ENCODE results near the gene TLCD4. TPM values are rescaled to one million over a fixed set of nuclear protein-coding genes. Genes with fewer than 3 reads are reported as not detected.

Gene TLCD4
- total and polyA plus RNA-seq, 2 of the 13 experiments (the other 11 are each of a cell fraction or from before 2014, with no cell fraction given), result 4.7 to 14.5 TPM

- TF ChIP-seq, protein P1, sequence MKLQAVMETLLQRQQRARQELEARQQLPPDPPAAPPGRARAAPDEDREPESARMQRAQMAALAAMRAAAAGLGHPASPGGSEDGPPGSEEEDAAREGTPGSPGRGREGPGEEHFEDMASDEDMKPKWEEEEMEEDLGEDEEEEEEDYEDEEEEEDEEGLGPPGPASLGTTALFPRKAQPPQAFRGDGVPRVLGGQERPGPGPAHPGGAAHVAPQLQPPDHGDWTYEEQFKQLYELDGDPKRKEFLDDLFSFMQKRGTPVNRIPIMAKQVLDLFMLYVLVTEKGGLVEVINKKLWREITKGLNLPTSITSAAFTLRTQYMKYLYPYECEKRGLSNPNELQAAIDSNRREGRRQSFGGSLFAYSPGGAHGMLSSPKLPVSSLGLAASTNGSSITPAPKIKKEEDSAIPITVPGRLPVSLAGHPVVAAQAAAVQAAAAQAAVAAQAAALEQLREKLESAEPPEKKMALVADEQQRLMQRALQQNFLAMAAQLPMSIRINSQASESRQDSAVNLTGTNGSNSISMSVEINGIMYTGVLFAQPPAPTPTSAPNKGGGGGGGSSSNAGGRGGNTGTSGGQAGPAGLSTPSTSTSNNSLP (IDR thresholded peaks at IDR 0.05; ENCODE audit: low read depth, low read length), result peak; percentile 79; the same call in 1 of the 2 replicates
- TF ChIP-seq TRIM24 (CRISPR knock-in tag; IDR thresholded peaks at IDR 0.05) (no peak), MTA3 (CRISPR knock-in tag; IDR thresholded peaks at IDR 0.05) (no peak), ETV5 (CRISPR knock-in tag; IDR thresholded peaks at IDR 0.05; ENCODE audit: borderline replicate concordance) (no peak; the same call in 1 of the 2 replicates), ZC3H13 (CRISPR knock-in tag; IDR thresholded peaks at IDR 0.05) (no peak), CBX1 (IDR thresholded peaks at IDR 0.05; ENCODE audit: low read depth) (no peak)
- TF ChIP-seq, protein P2, sequence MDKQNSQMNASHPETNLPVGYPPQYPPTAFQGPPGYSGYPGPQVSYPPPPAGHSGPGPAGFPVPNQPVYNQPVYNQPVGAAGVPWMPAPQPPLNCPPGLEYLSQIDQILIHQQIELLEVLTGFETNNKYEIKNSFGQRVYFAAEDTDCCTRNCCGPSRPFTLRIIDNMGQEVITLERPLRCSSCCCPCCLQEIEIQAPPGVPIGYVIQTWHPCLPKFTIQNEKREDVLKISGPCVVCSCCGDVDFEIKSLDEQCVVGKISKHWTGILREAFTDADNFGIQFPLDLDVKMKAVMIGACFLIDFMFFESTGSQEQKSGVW (CRISPR knock-in tag; IDR thresholded peaks at IDR 0.05; ENCODE audit: borderline replicate concordance), result no peak
Measured at GRCh38 chr1:95068956-95069709, 48.0 kb upstream of the TLCD4 start (continued).

GRCh38 chr1:95069710-95070093, 47.5 kb upstream of the TLCD4 start:
- in situ Hi-C loops (cut with HindIII; ENCODE audit: extremely low pct_ligation_motif_present, low pct_unique_long_range_greater_than_20kb), result loop anchor here (10.0 kb wide), 1 partner anchor 55 kb away; no protein-coding TSS in a partner anchor
- BruUV-seq (replicated peaks), result no TSS peak
- no peak for FAIRE-seq
- ChIA-PET POLR2A (interaction anchor here (1.0 to 1.4 kb wide), 8 partner anchors 15 to 215 kb away, joined by 3 to 13 read pairs (median 5); partner anchors contain the start of genes RWDD3 and TLCD4), CTCF (ENCODE audit: low intra/inter-chr PET ratio, low total read pairs) (no interaction called here)
- H3K9me3 ChIP-seq (ENCODE audit: low read length), result no peaks in the 10 kb centered on the region
- peaks cover 6% of the 10 kb centered on the region for H3K79me2 ChIP-seq (ENCODE audit: insufficient read depth, low read length)
- no peak overlapping the region for H2AFZ ChIP-seq (ENCODE audit: low read length)
- H3K9ac ChIP-seq (ENCODE audit: insufficient read depth, low read depth, low read length), result peak overlapping the region; percentile 50; the same call in 1 of the 2 replicates
- no peak for DNase-seq (ENCODE audit: low spot score)
- H4K20me1 ChIP-seq (ENCODE audit: insufficient read depth, low read length), result no peaks in the 10 kb centered on the region
- 68% methylated on average over 5 of the region's 5 CpGs for WGBS (ENCODE audit: low lambda C conversion rate)
- ATAC-seq, result peak; percentile 7; the same call in 2 of the 3 replicates
- H3K4me3 ChIP-seq (replicated peaks in 1 of 3; ENCODE audit: insufficient read depth in 1 of 3, low read depth in 2 of 3, low read length in 3 of 3), result no peak overlapping the region
- H3K36me3 ChIP-seq (replicated peaks in 1 of 2; ENCODE audit: control insufficient read depth in 1 of 2, insufficient read depth in 2 of 2, low read length in 2 of 2), result no peaks in the 10 kb centered on the region
- peak overlapping the region; percentile 86 for H3K27ac ChIP-seq (ENCODE audit: extremely low read length, insufficient read depth, low read length)
- H3K4me1 ChIP-seq (ENCODE audit: insufficient read depth, low read length), result peaks cover 66% of the 10 kb centered on the region
- intact Hi-C loops (cut with micrococcal nuclease; ENCODE audit: unreplicated experiment), result loop anchor here (1.0 to 2.0 kb wide), 2 partner anchors 47 to 158 kb away; partner anchors contain the start of gene TLCD4
- no peaks in the 10 kb centered on the region for H3K27me3 ChIP-seq (ENCODE audit: control insufficient read depth in 1 of 2, insufficient read depth in 2 of 2, low read length in 2 of 2)
- peak overlapping the region; percentile 67 for H3K4me2 ChIP-seq (ENCODE audit: low read depth, low read length)
- TF ChIP-seq GPN1 (CRISPR knock-in tag; IDR thresholded peaks at IDR 0.05; ENCODE audit: borderline replicate concordance) (no peak), ZNF557 (CRISPR knock-in tag; IDR thresholded peaks at IDR 0.05) (no peak), NONO (IDR thresholded peaks at IDR 0.05) (no peak), NONO (CRISPR knock-in tag; conservative IDR thresholded peaks at IDR 0.05) (no peak), ZNF354B (CRISPR knock-in tag; IDR thresholded peaks at IDR 0.05) (no peak), PAF1 (CRISPR knock-in tag; IDR thresholded peaks at IDR 0.05) (no peak), ASH2L (IDR thresholded peaks at IDR 0.05; ENCODE audit: insufficient read length, low read depth, low read length) (peak; percentile 4), CREB3 (CRISPR knock-in tag; IDR thresholded peaks at IDR 0.05) (no peak), DRAP1 (CRISPR knock-in tag; IDR thresholded peaks at IDR 0.05) (no peak)
- TF ChIP-seq, protein P3, sequence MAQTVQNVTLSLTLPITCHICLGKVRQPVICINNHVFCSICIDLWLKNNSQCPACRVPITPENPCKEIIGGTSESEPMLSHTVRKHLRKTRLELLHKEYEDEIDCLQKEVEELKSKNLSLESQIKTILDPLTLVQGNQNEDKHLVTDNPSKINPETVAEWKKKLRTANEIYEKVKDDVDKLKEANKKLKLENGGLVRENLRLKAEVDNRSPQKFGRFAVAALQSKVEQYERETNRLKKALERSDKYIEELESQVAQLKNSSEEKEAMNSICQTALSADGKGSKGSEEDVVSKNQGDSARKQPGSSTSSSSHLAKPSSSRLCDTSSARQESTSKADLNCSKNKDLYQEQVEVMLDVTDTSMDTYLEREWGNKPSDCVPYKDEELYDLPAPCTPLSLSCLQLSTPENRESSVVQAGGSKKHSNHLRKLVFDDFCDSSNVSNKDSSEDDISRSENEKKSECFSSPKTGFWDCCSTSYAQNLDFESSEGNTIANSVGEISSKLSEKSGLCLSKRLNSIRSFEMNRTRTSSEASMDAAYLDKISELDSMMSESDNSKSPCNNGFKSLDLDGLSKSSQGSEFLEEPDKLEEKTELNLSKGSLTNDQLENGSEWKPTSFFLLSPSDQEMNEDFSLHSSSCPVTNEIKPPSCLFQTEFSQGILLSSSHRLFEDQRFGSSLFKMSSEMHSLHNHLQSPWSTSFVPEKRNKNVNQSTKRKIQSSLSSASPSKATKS (CRISPR knock-in tag; IDR thresholded peaks at IDR 0.05), result 0 out of 2 replicates have a peak, but pooled peaks have one; percentile 2
